ENCODE results near the gene MYLK4. TPM values are rescaled to one million over a fixed set of nuclear protein-coding genes. Genes with fewer than 3 reads are reported as not detected.

MYLK4 gene
- total and polyA plus RNA-seq, 9 donors: 0.24 to 0.83 (median 0.50) TPM

DNA sequence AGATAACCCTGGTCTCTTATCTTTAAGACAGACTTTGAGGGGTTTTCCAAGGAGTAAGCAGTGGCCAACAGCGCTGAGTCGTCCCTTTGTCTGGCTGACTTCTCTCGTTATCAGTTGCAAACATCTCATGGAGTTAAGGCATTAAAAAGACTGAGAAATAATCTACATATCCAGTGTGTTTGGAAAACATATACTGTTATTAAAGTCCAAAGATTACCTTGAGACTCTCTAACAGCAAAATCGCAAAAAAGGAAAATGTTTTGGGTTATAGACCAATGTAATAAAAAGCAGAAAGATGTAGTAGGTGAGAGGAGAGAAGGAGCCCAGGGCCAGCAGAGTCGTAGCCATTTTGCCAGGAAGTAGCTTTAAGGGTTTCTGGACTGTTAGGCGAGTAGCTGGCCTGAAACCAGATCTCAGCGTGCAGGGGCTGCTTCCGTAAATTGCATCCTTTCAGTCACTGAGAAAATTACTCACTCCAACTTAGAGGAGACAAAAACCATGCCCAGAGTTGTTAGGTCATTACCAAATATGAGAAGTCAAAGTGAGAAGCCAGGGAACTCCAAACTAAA is 24.6 kb downstream of the MYLK4 start:
- intact Hi-C loops (cut with DNase I): no loop called here
- WGBS, 3 donors: 14 to 27% (median 15%) methylated on average over 8 of the region's 8 CpGs
- TF ChIP-seq POLR2A (IDR thresholded peaks at IDR 0.05) (no peak), EP300 (IDR thresholded peaks at IDR 0.05) (no peak)
- TF ChIP-seq, protein P1, sequence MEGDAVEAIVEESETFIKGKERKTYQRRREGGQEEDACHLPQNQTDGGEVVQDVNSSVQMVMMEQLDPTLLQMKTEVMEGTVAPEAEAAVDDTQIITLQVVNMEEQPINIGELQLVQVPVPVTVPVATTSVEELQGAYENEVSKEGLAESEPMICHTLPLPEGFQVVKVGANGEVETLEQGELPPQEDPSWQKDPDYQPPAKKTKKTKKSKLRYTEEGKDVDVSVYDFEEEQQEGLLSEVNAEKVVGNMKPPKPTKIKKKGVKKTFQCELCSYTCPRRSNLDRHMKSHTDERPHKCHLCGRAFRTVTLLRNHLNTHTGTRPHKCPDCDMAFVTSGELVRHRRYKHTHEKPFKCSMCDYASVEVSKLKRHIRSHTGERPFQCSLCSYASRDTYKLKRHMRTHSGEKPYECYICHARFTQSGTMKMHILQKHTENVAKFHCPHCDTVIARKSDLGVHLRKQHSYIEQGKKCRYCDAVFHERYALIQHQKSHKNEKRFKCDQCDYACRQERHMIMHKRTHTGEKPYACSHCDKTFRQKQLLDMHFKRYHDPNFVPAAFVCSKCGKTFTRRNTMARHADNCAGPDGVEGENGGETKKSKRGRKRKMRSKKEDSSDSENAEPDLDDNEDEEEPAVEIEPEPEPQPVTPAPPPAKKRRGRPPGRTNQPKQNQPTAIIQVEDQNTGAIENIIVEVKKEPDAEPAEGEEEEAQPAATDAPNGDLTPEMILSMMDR (IDR thresholded peaks at IDR 0.05): no peak
- Histone ChIP-seq H3K36me3 (no peaks in the 10 kb centered on the region), H3K9me3 (no peaks in the 10 kb centered on the region), H3K27ac (no peak overlapping the region), H3K4me3 (no peak overlapping the region), H3K4me1 (ENCODE audit: insufficient read depth) (no peaks in the 10 kb centered on the region), H3K27me3 (no peaks in the 10 kb centered on the region)
- DNase-seq: peak in 1 of 5 donors; percentile 48

DNA sequence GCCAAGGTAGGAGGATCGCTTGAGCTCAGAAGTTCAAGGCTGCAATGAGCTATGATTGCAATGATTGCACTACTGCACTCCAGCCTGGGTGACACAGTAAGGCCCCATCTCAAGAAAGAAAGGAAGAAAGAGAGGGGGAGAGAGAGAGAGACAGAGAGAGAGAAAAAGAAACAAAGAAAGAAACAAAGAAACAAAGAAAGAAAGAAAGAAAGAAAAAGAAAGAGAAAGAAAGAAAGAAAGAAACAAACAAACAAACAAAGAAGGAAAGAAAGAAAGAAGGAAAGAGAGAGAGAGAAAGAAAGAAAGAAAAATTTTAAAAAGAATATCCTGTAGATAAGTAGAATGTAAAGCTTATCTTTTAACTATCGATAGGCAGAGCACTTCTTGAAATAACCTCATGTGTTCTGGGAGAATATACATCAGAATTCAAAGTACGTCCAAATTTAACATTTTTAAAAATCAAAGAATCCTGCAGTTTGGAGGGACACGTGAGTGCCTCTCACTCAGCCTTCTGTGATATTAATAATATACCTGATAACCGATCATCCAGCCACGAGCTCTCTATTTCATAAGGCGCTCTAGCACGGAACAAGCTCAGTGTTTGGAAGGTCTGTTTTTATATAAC is 25.2 kb downstream of the MYLK4 start:
- Histone ChIP-seq H3K27ac (no peak overlapping the region), H3K4me3 (no peak overlapping the region), H3K27me3 (no peaks in the 10 kb centered on the region), H3K4me1 (ENCODE audit: insufficient read depth) (no peaks in the 10 kb centered on the region), H3K9me3 (no peaks in the 10 kb centered on the region), H3K36me3 (no peaks in the 10 kb centered on the region)
- TF ChIP-seq, protein P1 (IDR thresholded peaks at IDR 0.05): no peak
- TF ChIP-seq EP300 (IDR thresholded peaks at IDR 0.05) (no peak), POLR2A (IDR thresholded peaks at IDR 0.05) (no peak)
- 49 to 69% (median 60%) methylated on average over 8 of the region's 8 CpGs for WGBS, 3 donors
- intact Hi-C loops (cut with DNase I): no loop called here
- DNase-seq: no peak

DNA sequence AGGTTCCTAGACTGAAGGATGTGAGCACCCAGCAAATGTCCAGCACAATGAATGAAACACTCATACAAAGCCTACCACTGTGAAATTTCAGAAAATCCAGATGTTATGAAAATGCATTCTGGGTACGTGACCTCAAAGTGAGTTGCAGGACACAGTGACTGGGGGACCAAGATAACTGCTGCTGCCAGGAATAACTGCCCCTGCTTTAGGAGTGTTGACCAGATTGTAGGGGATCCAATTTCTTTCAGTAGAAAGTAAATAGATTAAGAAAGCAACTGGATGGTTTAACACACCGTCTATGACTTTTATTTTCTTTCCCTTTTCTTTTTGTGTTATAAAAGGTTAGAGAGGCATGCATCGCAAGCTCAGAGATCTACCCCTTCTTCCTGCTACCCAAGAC is 29.5 kb downstream of the MYLK4 start:
- H3K27ac ChIP-seq: no peak overlapping the region
- intact Hi-C loops (cut with DNase I): no loop called here
- no peaks in the 10 kb centered on the region for H3K36me3 ChIP-seq
- TF ChIP-seq, protein P1 (IDR thresholded peaks at IDR 0.05): no peak
- TF ChIP-seq POLR2A (IDR thresholded peaks at IDR 0.05) (no peak), EP300 (IDR thresholded peaks at IDR 0.05) (no peak)
- WGBS, 3 donors: 94 to 96% (median 95%) methylated on average over 3 of the region's 3 CpGs
- no peaks in the 10 kb centered on the region for H3K27me3 ChIP-seq
- DNase-seq: no peak
- H3K4me1 ChIP-seq (ENCODE audit: insufficient read depth): no peaks in the 10 kb centered on the region
- H3K9me3 ChIP-seq: no peaks in the 10 kb centered on the region
- no peak overlapping the region for H3K4me3 ChIP-seq

DNA sequence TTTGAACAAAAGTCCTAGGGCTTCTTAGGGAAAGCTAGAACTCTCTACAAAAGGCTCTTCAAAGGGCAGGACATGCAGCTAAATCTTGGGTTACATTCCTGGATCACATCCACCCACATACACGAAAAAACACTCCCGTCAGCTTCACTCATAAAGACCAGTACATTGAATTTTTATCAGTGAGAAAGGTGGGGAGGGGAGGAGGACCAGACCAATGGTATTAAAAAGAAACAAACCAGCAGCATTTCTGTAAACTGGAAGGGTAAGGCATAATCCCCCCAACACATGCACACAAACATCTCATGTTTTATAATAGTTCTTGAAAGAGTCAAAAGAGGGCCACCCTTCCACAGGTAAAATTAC is 31.6 kb downstream of the MYLK4 start:
- intact Hi-C loops (cut with DNase I): no loop called here
- Histone ChIP-seq H3K4me1 (ENCODE audit: insufficient read depth) (no peaks in the 10 kb centered on the region), H3K4me3 (no peak overlapping the region), H3K36me3 (no peaks in the 10 kb centered on the region), H3K9me3 (no peaks in the 10 kb centered on the region), H3K27ac (no peak overlapping the region), H3K27me3 (no peaks in the 10 kb centered on the region)
- DNase-seq: no peak
- no peak for TF ChIP-seq POLR2A (IDR thresholded peaks at IDR 0.05)
- TF ChIP-seq EP300 (IDR thresholded peaks at IDR 0.05): no peak
- TF ChIP-seq, protein P1 (IDR thresholded peaks at IDR 0.05): no peak
- WGBS, 3 donors: 37 to 45% (median 38%) methylated on average over 2 of the region's 2 CpGs
